Mucosa of gallbladder (tissue), 1 donor: ENCODE data around the gene FCGR1A. TPM values are rescaled to one million over a fixed set of nuclear protein-coding genes. Genes with fewer than 3 reads are reported as not detected.
"Not testable (repeated sequence)": the region's sequence is repeated elsewhere in the genome, so short reads cannot be mapped to it uniquely, and the experiment has no call there.

Experiments
- DNase-seq: peaks from one replicate; pipeline ENCODE4 v3.0.0-alpha.2; 2020; ENCODE audit warnings: low spot score
- total RNA-seq: library from RNA; stranded (reverse); gene quantifications from one replicate; pipeline ENCODE4 v1.2.1, GENCODE V29; 2021
- donor health status: DM: no; HTN: no; CAD: no.

The FCGR1A gene
- 13.2 TPM for total RNA-seq

DNA sequence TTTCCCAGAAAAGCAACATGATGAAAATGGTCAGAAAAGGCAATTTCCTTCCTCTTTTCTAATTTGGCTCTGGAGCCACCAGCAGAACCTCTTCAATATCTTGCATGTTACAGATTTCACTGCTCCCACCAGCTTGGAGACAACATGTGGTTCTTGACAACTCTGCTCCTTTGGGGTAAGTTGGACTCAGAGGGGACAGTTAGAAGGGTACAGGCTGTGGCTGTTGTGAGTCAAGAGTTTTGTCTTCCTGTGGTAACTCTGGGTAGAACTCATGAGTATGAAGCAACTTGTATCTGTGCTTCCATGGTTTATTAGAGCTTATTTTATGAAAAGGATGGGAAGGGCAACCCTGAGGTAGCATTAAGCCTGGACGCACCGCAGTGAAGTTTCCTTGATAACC lies at the start of gene FCGR1A:
FCGR1A (plus strand) TSS at position 95 of the 400 bp plus-strand sequence; CDS start at position 145, 50 bp downstream.
- not testable (repeated sequence) for DNase-seq

GRCh38 chr1:149732781-149733180 lies 49.7 kb upstream of the FCGR1A start:
- DNase-seq = not testable (repeated sequence)

- DNase-seq = not testable (repeated sequence)
Measured at GRCh38 chr1:149734692-149735091, 47.8 kb upstream of the FCGR1A start.

GRCh38 chr1:149740148-149740581 lies 42.3 kb upstream of the FCGR1A start:
- peak; percentile 9 for DNase-seq

DNA sequence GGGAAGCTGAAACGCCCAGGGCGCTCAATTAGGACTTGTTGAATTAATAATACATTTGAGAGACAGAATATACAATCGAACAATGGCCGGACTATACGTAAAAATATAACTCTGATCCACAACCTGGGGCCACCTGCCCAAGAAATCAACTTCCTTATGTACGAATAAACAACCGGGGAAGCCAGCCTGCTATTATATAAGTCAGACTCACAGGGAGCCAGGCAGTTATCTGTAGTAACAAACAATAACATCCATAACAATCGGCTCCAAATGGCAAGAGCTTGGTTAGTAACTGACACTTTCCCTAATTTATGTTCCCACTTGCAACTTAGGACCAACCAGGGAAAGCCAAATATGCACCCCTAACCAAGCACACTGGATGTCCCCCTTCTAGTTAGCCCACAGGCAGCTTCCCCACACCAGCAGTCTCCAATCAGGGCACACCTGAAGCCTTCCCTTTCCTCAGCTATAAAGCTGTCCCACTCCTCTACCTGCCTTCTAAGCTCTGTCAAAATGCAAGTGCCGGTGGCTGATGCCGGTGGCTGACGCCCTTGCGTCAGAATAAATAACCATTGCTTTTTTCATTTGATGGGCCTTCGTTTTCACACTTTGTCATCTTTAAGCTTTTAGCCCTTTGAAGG lies 41.8 kb upstream of the FCGR1A start:
- not testable (repeated sequence) for DNase-seq

DNA sequence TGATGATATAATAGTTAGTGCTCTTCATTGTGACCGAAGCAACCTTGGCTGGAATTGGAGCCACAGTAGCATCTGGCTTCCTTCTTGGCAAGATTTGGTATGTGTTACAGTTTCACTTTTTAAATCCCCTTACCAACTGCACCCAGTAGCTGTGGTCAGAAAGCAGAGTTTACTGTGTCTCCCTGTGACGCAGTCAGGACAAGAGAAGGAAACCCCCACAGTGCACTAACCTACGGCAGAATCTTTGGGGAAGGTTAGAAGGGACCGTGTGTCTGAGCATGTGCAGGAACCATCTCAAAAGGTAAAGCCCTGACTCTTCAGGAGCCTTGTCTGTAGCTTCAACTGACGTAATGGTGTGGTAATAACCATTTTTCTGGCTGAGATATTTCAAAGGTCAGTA lies 40.6 kb upstream of the FCGR1A start:
- DNase-seq = not testable (repeated sequence)

GRCh38 chr1:149746463-149747356 lies 35.8 kb upstream of the FCGR1A start:
- DNase-seq = not testable (repeated sequence)

DNA sequence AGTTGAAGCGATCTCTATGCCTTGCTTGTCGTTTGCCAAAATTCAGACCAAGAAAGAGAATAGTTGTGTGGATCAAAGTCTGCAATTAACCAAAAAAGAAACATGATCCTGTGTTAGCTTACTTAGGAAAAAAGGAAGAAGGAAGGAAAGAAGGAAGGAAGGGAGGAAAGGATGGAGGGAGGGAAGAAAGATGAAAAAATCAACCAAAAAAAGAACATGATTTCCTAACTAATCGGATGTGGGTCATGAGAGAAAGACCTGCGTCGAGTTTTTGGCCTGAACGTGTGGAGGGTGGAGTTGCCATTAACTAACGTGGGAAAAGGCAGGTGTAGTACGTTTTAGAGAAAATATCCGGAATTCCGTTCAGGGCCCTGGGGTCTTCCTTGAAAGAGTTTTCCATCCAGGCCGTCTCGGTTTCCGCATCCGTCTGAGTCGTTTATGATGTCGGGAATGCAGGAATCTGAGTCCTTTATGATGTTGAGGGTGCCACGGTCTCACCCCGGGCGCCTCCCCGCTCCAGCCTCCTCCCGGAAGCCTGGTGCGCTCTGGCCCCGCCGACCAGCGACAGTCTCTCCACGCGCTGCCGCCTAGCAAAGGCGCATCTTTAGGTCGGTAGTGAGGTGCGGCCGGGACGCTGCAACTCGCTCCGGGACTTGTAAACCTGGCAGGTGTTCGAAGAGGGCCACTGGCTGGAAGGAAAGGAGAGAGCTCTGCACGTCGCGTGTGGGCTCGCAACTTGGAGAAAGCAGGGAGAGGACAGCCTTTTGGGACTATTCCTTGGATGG lies 34.9 kb upstream of the FCGR1A start:
- not testable (repeated sequence) for DNase-seq

DNA sequence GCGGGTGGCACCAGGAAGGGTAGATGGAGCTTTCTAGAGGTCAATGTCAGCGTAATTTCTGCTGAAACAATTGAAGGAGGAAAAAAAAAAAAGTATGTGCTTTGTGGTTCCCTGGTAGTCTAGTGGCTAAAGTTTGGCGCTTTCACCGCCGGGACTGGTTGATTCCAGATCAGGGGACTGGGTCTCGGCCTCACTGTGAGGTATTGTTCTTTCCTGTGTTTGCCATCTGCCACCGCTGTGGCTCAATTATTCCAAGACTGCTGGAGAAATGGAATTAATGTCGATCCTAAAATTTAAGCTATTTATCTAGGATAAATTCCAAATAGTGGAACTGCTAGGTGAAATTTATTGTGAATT lies 34.4 kb upstream of the FCGR1A start:
- DNase-seq = not testable (repeated sequence)

GRCh38 chr1:149750562-149750961 lies 31.9 kb upstream of the FCGR1A start:
- not testable (repeated sequence) for DNase-seq

- not testable (repeated sequence) for DNase-seq
Measured at GRCh38 chr1:149752186-149752585, 30.3 kb upstream of the FCGR1A start.

DNA sequence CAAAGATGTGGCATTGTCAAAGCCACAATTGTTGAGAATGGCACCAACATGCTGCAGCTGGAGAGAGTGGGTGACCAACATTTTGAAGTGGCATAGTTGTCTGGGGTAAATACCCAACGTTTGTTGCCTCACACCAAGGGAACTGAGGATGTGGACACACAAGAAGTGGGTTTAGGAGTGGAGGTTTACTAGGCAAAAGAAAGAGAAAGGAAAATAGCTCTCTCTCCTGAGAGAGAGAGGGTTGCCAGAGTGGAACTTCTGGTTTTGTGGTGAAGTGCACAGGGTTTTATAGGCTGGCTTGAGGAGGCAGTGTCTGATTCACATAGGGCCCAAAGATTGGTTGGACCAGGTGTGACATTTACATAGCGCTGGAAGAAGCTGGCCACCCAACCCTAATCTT lies 29.0 kb upstream of the FCGR1A start:
- DNase-seq = not testable (repeated sequence)

GRCh38 chr1:149755294-149755693 lies 27.2 kb upstream of the FCGR1A start:
- DNase-seq = not testable (repeated sequence)

DNA sequence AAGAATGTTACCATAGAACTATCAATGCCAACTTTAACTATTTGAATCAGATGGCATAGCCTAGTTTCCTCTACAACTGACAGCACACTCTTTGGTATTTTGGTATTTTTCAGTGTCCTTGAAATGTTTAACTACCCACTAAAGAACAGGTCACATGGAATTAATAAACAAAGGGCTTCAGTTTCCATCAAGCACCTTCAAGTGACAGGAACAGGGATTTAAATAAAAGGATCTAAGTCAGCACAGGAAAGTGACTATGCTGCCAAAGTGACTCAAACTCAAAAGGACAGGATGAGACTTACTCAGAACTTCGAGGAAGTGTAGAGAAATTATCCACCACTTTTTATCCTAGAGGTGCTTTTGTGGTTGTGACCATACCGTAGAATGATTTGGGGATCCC lies 20.2 kb upstream of the FCGR1A start:
- not testable (repeated sequence) for DNase-seq

- DNase-seq = not testable (repeated sequence)
Measured at GRCh38 chr1:149764087-149764800, 18.2 kb upstream of the FCGR1A start.

GRCh38 chr1:149766241-149766640 lies 16.3 kb upstream of the FCGR1A start:
- not testable (repeated sequence) for DNase-seq

GRCh38 chr1:149769216-149769615 lies 13.3 kb upstream of the FCGR1A start:
- DNase-seq = not testable (repeated sequence)

GRCh38 chr1:149770661-149771060 lies 11.8 kb upstream of the FCGR1A start:
- DNase-seq = not testable (repeated sequence)

DNA sequence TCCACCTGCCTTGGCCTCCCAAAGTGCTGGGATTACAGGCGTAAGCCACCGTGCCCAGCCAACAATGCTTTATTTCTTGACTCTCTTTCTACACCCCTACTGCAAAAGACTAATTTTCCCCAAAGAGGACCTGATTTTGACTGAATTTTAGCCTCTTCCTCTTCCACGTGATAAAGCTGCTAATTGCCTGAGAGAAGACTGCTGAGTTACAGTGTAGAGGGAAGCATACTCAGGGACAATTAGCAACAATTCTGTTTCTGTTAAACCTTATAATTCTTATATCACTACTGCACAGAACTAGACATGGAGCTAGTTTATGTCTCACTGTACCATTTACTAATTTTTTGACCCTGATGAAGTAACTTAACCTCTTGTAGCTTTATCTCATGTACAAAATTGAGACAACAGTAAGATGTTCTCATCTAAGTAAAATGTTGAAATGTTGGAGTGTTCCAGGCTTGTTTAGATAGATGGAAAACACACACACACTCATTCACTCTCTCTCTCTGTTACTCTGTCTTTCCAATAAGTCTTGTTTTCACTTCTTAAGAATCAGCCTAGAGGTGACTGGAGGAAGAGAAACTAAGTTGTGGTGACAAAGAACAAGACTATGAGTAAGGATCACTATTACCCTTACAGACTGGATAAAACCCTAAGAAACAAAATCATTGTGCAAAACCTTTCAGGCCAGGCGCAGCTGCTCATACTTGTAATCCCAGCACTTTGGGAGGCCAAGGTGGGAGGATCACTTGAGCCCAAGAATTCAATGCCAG lies 10.7 kb upstream of the FCGR1A start:
- not testable (repeated sequence) for DNase-seq

DNA sequence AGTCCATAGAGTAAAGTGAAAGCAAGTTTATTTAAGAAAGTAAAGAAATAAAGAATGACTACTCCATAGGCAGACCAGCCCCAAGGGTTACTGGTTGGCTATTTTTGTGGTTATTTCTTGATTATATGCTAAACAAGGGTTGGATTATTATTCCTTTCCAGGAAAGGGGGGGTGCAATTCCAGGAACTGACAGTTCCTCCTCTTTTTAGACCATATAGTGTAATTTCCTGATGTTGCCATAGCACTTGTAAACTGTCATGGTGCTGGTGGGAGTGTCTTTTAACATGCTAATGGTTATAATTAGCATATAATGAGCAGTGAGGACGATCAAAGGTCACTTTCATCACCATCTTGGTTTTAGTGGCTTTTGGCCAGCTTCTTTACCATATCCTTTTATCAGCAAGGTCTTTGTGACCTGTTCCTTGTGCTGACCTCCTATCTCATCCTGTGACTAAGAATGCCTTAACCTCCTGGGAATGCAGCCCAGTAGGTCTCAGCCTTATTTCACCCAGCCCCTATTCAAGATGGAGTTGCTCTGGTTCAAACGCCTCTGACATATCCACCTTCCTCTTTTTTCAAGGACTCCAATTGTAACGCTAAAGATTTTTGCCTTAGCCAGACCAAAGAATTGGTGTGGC lies 6.9 kb upstream of the FCGR1A start:
- DNase-seq = not testable (repeated sequence)
